Activated T-helper 2 cell treated with anti-CD3 and anti-CD28 coated beads, Interferon-gamma antibody, Interleukin-2, Interleukin-4, amounts not matched to agents 10 μg/mL and 5 μg/mL and 100 μg/mL, durations not matched to agents 14 hours and 24 hours and 36 hours (primary cell): ENCODE results near the gene WBP1. TPM values are rescaled to one million over a fixed set of nuclear protein-coding genes. Genes with fewer than 3 reads are reported as not detected.
"Not testable (repeated sequence)": the region's sequence is repeated elsewhere in the genome, so short reads cannot be mapped to it uniquely, and the experiment has no call there.

Experiments
- DNase-seq: peaks from one replicate; pipeline ENCODE4 v3.0.0; 2021; ENCODE audit warnings: low spot score
- H3K27ac Mint-ChIP-seq: one replicate; pipeline ENCODE4 v1.8.0; 2021; ENCODE audit warnings: mixed read lengths
- H3K27me3 Mint-ChIP-seq: one replicate; pipeline ENCODE4 v1.8.0; 2021; ENCODE audit warnings: low read depth, mixed read lengths
- H3K36me3 Mint-ChIP-seq: one replicate; pipeline ENCODE4 v1.8.0; 2021; ENCODE audit warnings: low read depth, mixed read lengths
- H3K4me1 Mint-ChIP-seq: one replicate; pipeline ENCODE4 v1.8.0; 2021; ENCODE audit warnings: low read depth, mixed read lengths
- H3K4me3 Mint-ChIP-seq: one replicate; pipeline ENCODE4 v1.8.0; 2021; ENCODE audit warnings: low read depth, mild to moderate bottlenecking, moderate library complexity, mixed read lengths
- H3K9me3 Mint-ChIP-seq: one replicate; pipeline ENCODE4 v1.8.0; 2021; ENCODE audit warnings: mixed read lengths
- intact Hi-C: fragments of 100-400 bp; cut with micrococcal nuclease; formaldehyde crosslinking; loops from one replicate; pipeline ENCODE4 v1.15.1; 2023
- total RNA-seq: library from RNA; stranded (reverse); gene quantifications from 2 replicates; pipeline ENCODE4 v1.2.3, GENCODE V29; 2022

WBP1 gene
- total RNA-seq, 1 donor from 2014 or later, result 40.7 TPM

DNA sequence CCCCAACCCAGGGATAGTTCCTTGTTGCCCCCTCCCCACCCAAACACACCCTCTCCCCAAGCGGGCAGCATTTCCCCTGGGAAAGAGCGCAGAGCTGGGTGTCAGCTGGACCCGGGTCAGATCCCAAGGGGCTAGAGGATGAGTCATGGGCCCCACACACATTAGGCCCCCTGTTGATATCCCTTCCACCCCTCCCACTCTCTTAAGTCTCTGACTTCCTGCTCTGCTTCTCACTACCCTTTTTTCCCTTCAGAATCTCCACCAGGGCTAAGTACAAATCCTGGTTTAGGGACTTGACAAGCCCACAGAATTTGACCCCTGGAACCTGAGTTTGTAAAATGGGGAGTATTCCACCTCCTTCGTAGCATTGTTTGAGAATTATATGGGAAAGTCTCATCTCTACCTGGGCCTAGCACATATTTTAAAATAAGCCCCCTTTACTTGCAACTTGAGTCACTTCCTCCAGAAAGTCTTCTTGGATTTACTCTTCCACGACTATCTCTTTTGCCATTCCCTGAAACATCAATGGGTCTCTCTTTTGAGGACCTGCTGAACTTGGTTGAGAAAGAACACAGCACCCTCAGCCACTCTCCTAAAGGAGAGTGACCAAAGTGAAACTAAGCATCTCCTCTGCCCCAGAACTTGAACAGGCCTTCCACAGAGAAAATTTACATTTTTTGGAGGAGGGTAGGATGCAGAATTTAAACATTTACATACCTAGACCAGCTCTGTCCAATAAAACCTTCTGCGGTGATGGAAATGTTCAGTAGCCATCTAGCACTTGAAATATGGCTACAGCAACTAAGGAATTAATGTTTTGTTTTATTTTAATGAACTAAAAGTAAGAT lies 21.2 kb upstream of the WBP1 start:
- Mint-ChIP-seq H3K27ac (no peak overlapping the region), H3K36me3 (no peaks in the 10 kb centered on the region), H3K9me3 (no peaks in the 10 kb centered on the region), H3K27me3 (peaks cover 15% of the 10 kb centered on the region), H3K4me3 (no peak overlapping the region), H3K4me1 (peaks cover 8% of the 10 kb centered on the region)
- DNase-seq, result no peak
- intact Hi-C loops, result no loop called here

DNA sequence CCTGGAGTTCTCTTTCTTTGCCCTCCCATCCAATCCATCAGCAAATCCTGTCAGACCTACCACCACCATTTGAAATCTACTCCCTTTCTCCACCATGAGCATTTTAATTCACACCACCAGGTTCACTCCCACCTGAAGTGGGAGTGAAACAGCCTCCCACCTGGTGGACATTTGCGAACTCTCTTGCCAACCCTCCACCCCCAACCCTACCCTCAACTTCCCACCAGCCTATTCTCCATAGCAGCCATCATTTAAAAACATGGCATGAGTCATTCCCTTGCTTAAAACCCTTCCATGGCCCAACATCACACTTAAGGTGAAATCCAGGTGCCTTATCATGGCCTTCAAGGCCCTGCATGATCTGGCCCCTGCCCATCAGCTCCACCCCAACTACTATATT lies 20.0 kb upstream of the WBP1 start:
- Mint-ChIP-seq H3K27me3 (peaks cover 21% of the 10 kb centered on the region), H3K9me3 (no peaks in the 10 kb centered on the region), H3K4me3 (no peak overlapping the region), H3K4me1 (peaks cover 10% of the 10 kb centered on the region), H3K27ac (no peak overlapping the region), H3K36me3 (no peaks in the 10 kb centered on the region)
- DNase-seq, result no peak
- intact Hi-C loops, result no loop called here

DNA sequence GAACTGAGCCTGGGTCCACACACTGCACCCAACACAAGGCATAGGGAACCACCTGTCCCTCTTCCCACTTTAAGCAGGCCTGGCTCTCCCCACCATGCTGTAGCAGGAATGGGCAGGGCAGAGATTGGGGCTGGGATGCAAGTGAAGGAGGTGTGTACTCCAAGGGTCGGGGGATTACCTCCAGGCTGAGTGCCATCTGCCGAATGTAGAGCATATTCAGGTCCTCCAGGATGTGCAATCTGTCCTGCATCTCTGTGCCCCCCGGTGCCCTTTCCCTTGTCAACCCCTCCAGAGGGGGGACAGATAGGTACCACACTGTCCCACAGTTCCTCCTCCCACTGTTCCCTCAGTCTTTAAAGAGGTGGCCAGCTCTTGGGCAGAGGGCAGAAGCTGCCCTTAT lies 18.9 kb upstream of the WBP1 start:
- intact Hi-C loops, result no loop called here
- H3K9me3 Mint-ChIP-seq, result no peaks in the 10 kb centered on the region
- DNase-seq, result no peak
- peaks cover 10% of the 10 kb centered on the region for H3K4me1 Mint-ChIP-seq
- H3K27ac Mint-ChIP-seq, result no peak overlapping the region
- H3K27me3 Mint-ChIP-seq, result peaks cover 27% of the 10 kb centered on the region
- no peaks in the 10 kb centered on the region for H3K36me3 Mint-ChIP-seq
- no peak overlapping the region for H3K4me3 Mint-ChIP-seq

DNA sequence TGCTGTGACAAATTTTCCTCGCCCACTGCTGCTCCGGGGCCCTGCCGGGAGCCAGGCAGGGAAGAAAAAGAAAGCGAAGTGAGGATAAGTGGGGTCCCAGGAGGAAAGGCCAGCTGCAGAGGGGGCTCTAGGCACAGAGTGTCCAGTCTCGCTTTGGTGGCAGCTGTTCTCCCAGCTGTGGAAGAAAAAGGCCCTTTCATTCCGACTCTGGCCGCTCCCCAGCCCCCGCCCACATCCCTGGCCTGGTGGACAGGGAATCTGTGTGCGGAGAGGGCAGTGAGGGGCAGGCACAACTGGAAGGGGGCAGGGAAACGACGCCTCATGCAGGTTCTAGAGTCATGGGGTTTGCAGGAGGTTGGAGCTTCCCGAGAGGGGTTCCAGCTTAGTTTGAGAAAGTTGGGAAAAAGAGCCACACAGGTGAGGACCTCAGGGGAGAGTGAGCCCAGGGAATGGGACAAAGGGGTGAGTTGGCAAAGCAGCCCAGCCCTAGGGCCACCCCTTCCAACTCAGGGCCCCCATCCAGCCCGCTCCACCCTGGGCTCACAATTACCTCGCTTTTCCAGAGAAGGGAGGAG lies 18.3 kb upstream of the WBP1 start:
- H3K4me3 Mint-ChIP-seq, result peak overlapping the region; percentile 34
- H3K4me1 Mint-ChIP-seq, result peaks cover 10% of the 10 kb centered on the region
- H3K27me3 Mint-ChIP-seq, result peaks cover 32% of the 10 kb centered on the region
- H3K9me3 Mint-ChIP-seq, result no peaks in the 10 kb centered on the region
- intact Hi-C loops, result loop anchor here (2.0 kb wide), 1 partner anchor 17 kb away; no protein-coding TSS in a partner anchor
- no peaks in the 10 kb centered on the region for H3K36me3 Mint-ChIP-seq
- H3K27ac Mint-ChIP-seq, result no peak overlapping the region
- DNase-seq, result no peak

DNA sequence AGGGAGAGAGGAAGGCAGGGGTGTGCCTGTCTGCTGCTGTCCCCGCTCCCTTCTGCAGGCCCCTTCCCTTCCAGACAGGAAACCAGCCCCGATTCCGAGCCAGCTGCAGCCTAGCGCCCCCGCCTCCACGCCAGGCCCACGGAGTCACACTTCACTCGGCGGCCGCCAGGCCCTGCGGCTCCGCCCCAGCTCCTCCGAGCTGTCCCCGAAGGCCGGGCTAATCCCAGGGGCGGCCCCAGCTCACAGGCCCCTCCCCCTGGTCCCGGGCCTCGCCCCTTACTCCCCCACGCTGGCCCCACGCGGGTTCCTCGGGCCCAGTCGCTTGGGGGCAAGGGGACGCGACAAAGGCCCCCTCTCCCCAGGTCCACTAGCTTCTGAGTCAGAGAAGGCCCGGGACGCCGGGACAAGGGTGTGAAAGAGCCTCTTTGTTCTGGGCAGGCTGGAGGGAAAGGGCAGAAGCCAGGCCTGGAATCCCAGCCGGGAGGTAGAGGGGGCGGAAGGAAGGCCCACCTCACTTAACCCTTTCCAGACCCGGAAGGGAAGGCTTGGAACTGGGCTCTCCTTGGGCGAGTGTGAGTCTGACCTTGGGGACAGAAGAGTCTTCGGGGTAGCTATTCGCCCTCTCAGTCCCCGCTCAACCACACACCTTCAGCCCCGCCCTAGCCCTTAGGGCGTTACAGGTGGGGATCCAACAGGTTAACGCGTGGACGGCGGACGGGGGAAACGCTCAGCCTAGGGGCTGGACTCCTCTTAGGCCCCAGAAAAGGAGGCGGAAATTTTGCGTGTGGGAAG lies 17.7 kb upstream of the WBP1 start:
- peaks cover 35% of the 10 kb centered on the region for H3K27me3 Mint-ChIP-seq
- H3K36me3 Mint-ChIP-seq, result no peaks in the 10 kb centered on the region
- intact Hi-C loops, result loop anchor here (2.0 kb wide), 1 partner anchor 18 kb away; no protein-coding TSS in a partner anchor
- no peak overlapping the region for H3K27ac Mint-ChIP-seq
- peaks cover 10% of the 10 kb centered on the region for H3K4me1 Mint-ChIP-seq
- no peak for DNase-seq
- peak overlapping the region; percentile 51 for H3K4me3 Mint-ChIP-seq
- no peaks in the 10 kb centered on the region for H3K9me3 Mint-ChIP-seq

DNA sequence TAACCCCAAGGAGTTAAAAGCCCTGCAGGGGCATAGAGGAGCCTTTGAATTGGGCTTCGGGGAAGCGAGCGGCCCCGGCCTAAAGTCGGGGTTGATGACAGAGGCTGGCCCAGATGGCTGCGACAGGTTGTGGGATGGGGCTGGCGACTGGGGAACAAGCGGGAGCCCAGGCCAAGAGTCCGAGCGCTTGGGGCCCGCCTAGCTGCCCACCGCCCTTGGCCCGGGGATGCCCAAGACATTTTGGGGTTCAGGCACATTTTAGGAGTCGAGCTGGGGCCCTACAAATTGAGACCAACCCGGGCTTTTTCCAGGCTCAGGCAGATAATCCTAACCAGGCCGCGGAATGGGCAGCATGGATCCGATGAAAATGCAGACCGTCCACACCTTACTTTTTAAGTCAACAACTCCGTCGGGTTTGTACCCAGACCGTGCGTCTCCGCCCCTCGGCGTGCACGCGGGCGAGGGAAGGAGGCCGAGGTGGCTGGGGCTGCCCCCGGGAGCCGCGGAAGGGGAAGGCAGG lies 17.0 kb upstream of the WBP1 start:
- intact Hi-C loops, result loop anchor here (2.0 kb wide), 1 partner anchor 18 kb away; no protein-coding TSS in a partner anchor
- no peak for DNase-seq
- Mint-ChIP-seq H3K4me3 (no peak overlapping the region), H3K27ac (no peak overlapping the region), H3K36me3 (no peaks in the 10 kb centered on the region), H3K9me3 (no peaks in the 10 kb centered on the region), H3K4me1 (peaks cover 10% of the 10 kb centered on the region), H3K27me3 (peaks cover 35% of the 10 kb centered on the region)

DNA sequence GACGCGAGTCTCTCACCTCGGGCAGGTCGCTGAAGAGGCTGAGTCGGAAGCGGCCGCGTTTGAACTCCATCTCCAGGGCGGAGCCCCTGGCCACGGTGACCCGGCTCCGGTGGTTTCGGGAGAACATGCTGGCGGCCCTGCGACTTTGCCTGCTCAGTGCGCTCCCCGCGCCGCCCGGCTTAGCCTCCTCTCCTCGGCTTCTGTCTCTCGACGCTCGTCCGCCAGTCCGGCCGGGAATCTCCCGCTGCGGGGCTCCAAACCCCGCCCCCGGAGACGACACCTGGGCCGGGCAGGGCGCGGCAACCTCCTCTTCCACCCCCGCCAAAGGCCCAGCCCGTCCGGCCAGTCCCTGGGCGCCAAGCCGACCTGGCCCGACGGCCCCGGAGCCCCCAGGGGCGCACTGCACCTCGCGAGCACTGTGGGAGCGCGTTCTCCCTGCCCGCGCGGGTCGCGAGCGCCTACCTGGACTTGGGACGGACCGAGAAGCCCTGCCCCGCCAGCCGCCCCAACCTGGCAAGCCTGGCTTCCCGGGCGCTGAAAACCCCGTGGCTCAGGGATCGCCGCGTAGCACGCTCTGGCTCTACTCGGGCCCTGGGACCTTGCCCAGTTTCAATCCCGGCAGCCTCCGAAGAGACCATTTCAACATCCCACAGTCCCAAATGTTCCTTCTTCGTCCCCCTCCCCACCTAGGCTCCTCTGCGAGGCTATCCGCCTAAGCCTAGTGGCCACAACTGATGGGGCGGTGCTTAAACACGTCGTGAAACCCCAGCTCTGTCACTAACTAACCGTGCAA lies 16.4 kb upstream of the WBP1 start, which contains the start of gene RTKN:
TSS of gene RTKN (minus strand) at position 248 of the 793 bp plus-strand sequence. CDS start at position 127, 121 bp downstream.
- Mint-ChIP-seq H3K36me3 (no peaks in the 10 kb centered on the region), H3K4me3 (peak within 1 kb of the TSS; percentile 61), H3K27me3 (peaks cover 35% of the 10 kb centered on the region), H3K4me1 (peaks cover 10% of the 10 kb centered on the region), H3K27ac (no peak within 1 kb of the TSS), H3K9me3 (no peaks in the 10 kb centered on the region)
- intact Hi-C loops, result loop anchor here (2.0 kb wide), 1 partner anchor 19 kb away; no protein-coding TSS in a partner anchor
- no peak for DNase-seq

GRCh38 chr2:74442483-74443297 lies 15.5 kb upstream of the WBP1 start:
- intact Hi-C loops, DNase-seq, H3K4me1 Mint-ChIP-seq, H3K9me3 Mint-ChIP-seq, H3K36me3 Mint-ChIP-seq, H3K27ac Mint-ChIP-seq: not testable (repeated sequence)
- H3K27me3 Mint-ChIP-seq, result peaks cover 41% of the 10 kb centered on the region
- peak overlapping the region; percentile 61 for H3K4me3 Mint-ChIP-seq

- H3K4me1 Mint-ChIP-seq, result peaks cover 6% of the 10 kb centered on the region
- H3K27ac Mint-ChIP-seq, result no peak overlapping the region
- H3K9me3 Mint-ChIP-seq, result no peaks in the 10 kb centered on the region
- DNase-seq, result no peak
- H3K36me3 Mint-ChIP-seq, result no peaks in the 10 kb centered on the region
- peaks cover 35% of the 10 kb centered on the region for H3K27me3 Mint-ChIP-seq
- intact Hi-C loops, result no loop called here
- no peak overlapping the region for H3K4me3 Mint-ChIP-seq
Observed at GRCh38 chr2:74444498-74445318, 13.5 kb upstream of the WBP1 start.

DNA sequence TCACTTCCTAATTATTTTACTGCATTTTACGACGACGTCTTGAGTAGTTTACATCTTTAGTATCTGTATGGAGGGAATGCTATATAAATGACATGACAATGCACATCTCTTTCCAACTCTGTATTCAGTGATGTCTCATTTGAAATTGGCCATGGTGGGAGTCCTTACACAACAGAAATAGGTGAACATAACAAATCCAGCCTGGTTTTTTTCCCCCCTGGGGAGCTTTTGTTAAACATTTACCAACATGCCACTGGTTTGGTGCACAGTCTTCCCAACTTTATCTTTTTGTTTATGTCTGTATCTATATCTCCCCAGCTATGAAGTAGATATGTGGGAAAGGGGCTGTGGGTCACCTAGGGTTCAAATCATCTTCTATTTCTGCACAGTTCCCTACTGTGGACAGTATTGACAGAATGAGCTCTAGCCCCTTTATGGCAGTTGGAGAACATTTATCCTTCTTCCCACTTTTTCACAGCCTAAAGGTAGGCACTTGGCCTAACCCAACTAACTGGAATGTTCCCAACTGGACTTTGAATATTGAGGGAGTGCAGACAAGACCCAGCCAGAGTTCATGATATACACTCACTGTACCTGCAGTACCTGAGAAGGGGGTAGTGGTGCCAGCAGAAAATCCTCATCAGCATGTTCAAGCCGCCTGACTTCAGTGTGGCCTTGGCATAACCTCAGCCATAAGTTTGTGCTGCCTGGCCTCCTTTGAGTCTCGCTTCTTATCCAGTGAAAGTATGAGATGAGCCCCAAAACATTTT lies 10.8 kb upstream of the WBP1 start:
- intact Hi-C loops, result no loop called here
- no peak overlapping the region for H3K4me3 Mint-ChIP-seq
- H3K27me3 Mint-ChIP-seq, result peaks cover 27% of the 10 kb centered on the region
- H3K4me1 Mint-ChIP-seq, result peaks cover 2% of the 10 kb centered on the region
- H3K9me3 Mint-ChIP-seq, result no peaks in the 10 kb centered on the region
- no peaks in the 10 kb centered on the region for H3K36me3 Mint-ChIP-seq
- no peak for DNase-seq
- no peak overlapping the region for H3K27ac Mint-ChIP-seq
